ENCODE data around the gene SMPDL3B.

The SMPDL3B gene

DNA sequence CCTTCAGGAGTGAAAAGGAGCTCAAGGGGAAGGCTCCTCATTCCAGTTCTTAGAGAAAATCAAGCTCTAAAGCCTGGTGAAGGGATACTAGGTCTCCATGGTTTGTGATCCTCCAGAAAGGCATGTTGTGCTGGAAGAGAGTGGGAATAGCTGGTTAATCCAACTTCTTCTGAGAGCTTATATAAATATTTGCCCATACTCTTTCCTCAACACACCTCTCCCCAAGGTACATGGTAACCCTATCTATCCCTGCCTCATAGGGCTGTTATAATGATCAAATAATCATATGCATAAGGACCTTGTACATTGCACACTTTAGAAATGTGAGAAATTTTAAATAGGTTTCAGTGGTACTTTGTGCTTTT is 39.6 kb downstream of the SMPDL3B start:
- Histone ChIP-seq H3K9ac (no peak overlapping the region), H3K4me1 (ENCODE audit: low read depth, poor library complexity, severe bottlenecking) (no peaks in the 10 kb centered on the region), H3K4me2 (no peak overlapping the region), H3K27ac (no peak overlapping the region), H3K79me2 (ENCODE audit: insufficient read depth, low read depth) (no peaks in the 10 kb centered on the region), H3K36me3 (ENCODE audit: insufficient read depth) (no peaks in the 10 kb centered on the region), H3K27me3 (ENCODE audit: insufficient read depth, low read depth) (no peaks in the 10 kb centered on the region), H2AFZ (ENCODE audit: low read depth) (no peak overlapping the region), H4K20me1 (ENCODE audit: insufficient read depth) (no peaks in the 10 kb centered on the region), H3K4me3 (IDR thresholded peaks at IDR 0.05; ENCODE audit: insufficient read depth, low read depth, low read length) (no peak overlapping the region)
- TF ChIP-seq, protein P1, sequence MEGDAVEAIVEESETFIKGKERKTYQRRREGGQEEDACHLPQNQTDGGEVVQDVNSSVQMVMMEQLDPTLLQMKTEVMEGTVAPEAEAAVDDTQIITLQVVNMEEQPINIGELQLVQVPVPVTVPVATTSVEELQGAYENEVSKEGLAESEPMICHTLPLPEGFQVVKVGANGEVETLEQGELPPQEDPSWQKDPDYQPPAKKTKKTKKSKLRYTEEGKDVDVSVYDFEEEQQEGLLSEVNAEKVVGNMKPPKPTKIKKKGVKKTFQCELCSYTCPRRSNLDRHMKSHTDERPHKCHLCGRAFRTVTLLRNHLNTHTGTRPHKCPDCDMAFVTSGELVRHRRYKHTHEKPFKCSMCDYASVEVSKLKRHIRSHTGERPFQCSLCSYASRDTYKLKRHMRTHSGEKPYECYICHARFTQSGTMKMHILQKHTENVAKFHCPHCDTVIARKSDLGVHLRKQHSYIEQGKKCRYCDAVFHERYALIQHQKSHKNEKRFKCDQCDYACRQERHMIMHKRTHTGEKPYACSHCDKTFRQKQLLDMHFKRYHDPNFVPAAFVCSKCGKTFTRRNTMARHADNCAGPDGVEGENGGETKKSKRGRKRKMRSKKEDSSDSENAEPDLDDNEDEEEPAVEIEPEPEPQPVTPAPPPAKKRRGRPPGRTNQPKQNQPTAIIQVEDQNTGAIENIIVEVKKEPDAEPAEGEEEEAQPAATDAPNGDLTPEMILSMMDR (conservative IDR thresholded peaks at IDR 0.05; ENCODE audit: low read depth, low read length), result no peak

DNA sequence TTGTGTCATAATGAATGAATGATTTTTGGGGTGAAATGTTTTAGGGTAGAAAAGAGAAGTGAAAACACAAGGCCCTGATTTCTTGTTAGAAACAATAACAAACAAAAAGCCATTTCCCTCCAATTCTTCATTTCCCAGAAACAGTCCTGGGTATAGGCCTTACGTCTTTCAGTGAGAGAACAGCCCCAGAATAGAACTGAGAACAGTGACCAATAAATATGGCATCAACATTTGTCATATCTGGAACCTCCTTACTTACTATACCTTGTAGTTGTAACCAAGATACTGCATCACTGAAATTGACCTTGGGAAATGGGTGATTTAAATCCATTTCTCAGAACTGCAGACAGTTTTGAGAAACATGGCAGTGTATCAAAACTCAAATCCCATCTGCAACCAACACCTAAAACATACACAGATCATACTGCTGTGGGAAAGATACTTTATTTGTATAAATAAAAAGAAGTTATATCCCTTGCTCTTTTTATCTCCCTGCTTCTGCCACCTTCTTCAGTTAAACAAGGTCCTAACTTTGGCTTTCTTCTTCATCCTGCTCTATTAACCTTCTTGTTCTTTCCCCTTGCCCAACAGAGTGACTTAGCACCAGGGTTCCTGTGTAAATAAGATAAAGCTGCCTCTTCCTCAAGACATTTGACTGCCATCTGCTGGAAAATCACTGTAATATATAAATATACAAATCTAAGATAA is 44.5 kb downstream of the SMPDL3B start:
- Histone ChIP-seq H3K79me2 (ENCODE audit: insufficient read depth, low read depth) (no peaks in the 10 kb centered on the region), H2AFZ (ENCODE audit: low read depth) (no peak overlapping the region), H3K36me3 (ENCODE audit: insufficient read depth) (no peaks in the 10 kb centered on the region), H3K4me2 (no peak overlapping the region), H3K4me1 (ENCODE audit: low read depth, poor library complexity, severe bottlenecking) (peaks cover 6% of the 10 kb centered on the region), H3K27me3 (ENCODE audit: insufficient read depth, low read depth) (no peaks in the 10 kb centered on the region), H3K4me3 (IDR thresholded peaks at IDR 0.05; ENCODE audit: insufficient read depth, low read depth, low read length) (no peak overlapping the region), H4K20me1 (ENCODE audit: insufficient read depth) (no peaks in the 10 kb centered on the region), H3K27ac (no peak overlapping the region), H3K9ac (no peak overlapping the region)
- TF ChIP-seq, protein P1 (conservative IDR thresholded peaks at IDR 0.05; ENCODE audit: low read depth, low read length), result peak; percentile 72

DNA sequence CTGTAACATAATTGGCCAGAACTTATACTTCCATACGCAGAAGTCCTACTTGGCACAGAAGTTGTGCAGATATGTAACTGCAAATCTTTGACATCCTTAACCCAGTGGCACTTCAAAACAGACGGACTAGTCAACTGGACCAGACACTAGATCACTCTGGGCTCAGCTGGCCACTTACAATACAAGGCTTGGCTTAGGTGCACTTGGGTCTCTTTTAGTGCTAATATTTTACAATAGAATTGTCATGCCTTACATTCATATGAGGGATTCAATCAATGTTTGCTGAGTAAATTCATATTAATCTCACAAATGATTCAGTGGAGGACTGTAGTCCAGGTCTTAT is 45.0 kb downstream of the SMPDL3B start:
- Histone ChIP-seq H3K9ac (no peak overlapping the region), H3K4me2 (no peak overlapping the region), H3K79me2 (ENCODE audit: insufficient read depth, low read depth) (no peaks in the 10 kb centered on the region), H3K27me3 (ENCODE audit: insufficient read depth, low read depth) (no peaks in the 10 kb centered on the region), H3K4me3 (IDR thresholded peaks at IDR 0.05; ENCODE audit: insufficient read depth, low read depth, low read length) (no peak overlapping the region), H2AFZ (ENCODE audit: low read depth) (no peak overlapping the region), H3K4me1 (ENCODE audit: low read depth, poor library complexity, severe bottlenecking) (peaks cover 6% of the 10 kb centered on the region), H4K20me1 (ENCODE audit: insufficient read depth) (no peaks in the 10 kb centered on the region), H3K27ac (no peak overlapping the region), H3K36me3 (ENCODE audit: insufficient read depth) (no peaks in the 10 kb centered on the region)
- TF ChIP-seq, protein P1 (conservative IDR thresholded peaks at IDR 0.05; ENCODE audit: low read depth, low read length), result peak; percentile 46

DNA sequence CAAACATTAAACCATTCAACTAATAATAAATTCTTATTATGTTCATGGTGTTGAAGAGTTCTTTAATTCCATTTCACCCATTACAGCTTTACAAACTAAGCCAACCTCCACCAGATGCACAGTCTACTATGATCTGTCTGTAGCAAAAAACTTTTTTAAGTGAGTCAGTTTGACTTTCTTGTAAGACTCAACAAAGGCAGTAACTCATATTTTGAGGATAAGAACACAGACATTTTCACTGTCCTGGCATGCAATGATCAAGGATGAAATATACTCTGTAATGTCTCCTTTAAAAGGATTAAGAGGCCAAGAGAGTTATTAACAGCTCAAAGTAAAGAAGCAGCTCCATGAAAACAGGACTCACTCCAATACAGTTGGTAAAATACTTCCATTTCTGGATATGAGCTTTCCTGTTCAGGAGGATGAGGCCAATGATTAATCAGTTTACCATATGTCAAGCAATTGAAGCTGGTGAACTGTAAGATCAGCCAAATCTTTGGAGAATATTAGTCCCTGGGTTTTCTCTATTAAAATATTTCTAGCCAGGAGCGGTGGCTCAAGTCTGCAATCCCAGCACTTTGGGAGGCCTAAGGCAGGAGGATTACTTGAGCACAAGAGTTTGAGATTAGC is 45.5 kb downstream of the SMPDL3B start:
- Histone ChIP-seq H3K9ac (no peak overlapping the region), H3K27me3 (ENCODE audit: insufficient read depth, low read depth) (no peaks in the 10 kb centered on the region), H3K4me1 (ENCODE audit: low read depth, poor library complexity, severe bottlenecking) (peaks cover 6% of the 10 kb centered on the region), H3K4me3 (IDR thresholded peaks at IDR 0.05; ENCODE audit: insufficient read depth, low read depth, low read length) (no peak overlapping the region), H3K4me2 (no peak overlapping the region), H4K20me1 (ENCODE audit: insufficient read depth) (no peaks in the 10 kb centered on the region), H3K27ac (no peak overlapping the region), H2AFZ (ENCODE audit: low read depth) (no peak overlapping the region), H3K36me3 (ENCODE audit: insufficient read depth) (no peaks in the 10 kb centered on the region), H3K79me2 (ENCODE audit: insufficient read depth, low read depth) (no peaks in the 10 kb centered on the region)
- TF ChIP-seq, protein P1 (conservative IDR thresholded peaks at IDR 0.05; ENCODE audit: low read depth, low read length), result no peak

All from KMS-11 (cell line).